Osteoblast (primary cell): Measurements from ENCODE around the gene CELSR1. TPM values are rescaled to one million over a fixed set of nuclear protein-coding genes. Genes with fewer than 3 reads are reported as not detected.
A peak's percentile ranks its signal among the peaks of the same experiment; 100 is the strongest.

Experiments
- DNase-seq: peaks from one replicate; pipeline ENCODE4 v3.0.0; 2011; ENCODE audit warnings: low spot score, mixed read lengths; ENCODE audit not compliant: insufficient read length; ENCODE audit errors: missing footprints
- H2AFZ ChIP-seq: 2 replicates; pipeline ENCODE4 v1.6.0; 2011; ENCODE audit warnings: mild to moderate bottlenecking, low read length
- H3K27ac ChIP-seq: 2 replicates; pipeline ENCODE4 v1.5.1; 2011; ENCODE audit warnings: mild to moderate bottlenecking, low read depth, low read length, moderate library complexity
- H3K27me3 ChIP-seq: 2 replicates; pipeline ENCODE4 v1.6.0; 2012; ENCODE audit warnings: mild to moderate bottlenecking, control low read depth, inconsistent platforms, low read length, moderate library complexity; ENCODE audit not compliant: insufficient read depth
- H3K36me3 ChIP-seq: 2 replicates; pipeline ENCODE4 v1.5.1; 2011; ENCODE audit warnings: mild to moderate bottlenecking, low read length, control low read depth, moderate library complexity; ENCODE audit not compliant: insufficient read depth
- H3K4me1 ChIP-seq: 2 replicates; pipeline ENCODE4 v1.5.1; 2011; ENCODE audit warnings: mild to moderate bottlenecking, low read length, control low read depth, moderate library complexity; ENCODE audit not compliant: insufficient read depth
- H3K4me2 ChIP-seq: 2 replicates; pipeline ENCODE4 v1.6.0; 2011; ENCODE audit warnings: mild to moderate bottlenecking, low read length; ENCODE audit not compliant: insufficient read depth
- H3K4me3 ChIP-seq: fragments of 200-600 bp; sonication (generic); 3 replicates; pipeline ENCODE4 v1.5.1; 2012; ENCODE audit warnings: mild to moderate bottlenecking, low read length, inconsistent platforms; ENCODE audit not compliant: insufficient read depth
- H3K79me2 ChIP-seq: 2 replicates; pipeline ENCODE4 v1.6.0; 2012; ENCODE audit warnings: mild to moderate bottlenecking, low read length, control low read depth, inconsistent platforms; ENCODE audit not compliant: insufficient read depth
- H3K9me3 ChIP-seq: 2 replicates; pipeline ENCODE4 v1.5.1; 2011; ENCODE audit warnings: low read depth, low read length, control low read depth
- H4K20me1 ChIP-seq: 2 replicates; pipeline ENCODE4 v1.6.0; 2012; ENCODE audit warnings: mild to moderate bottlenecking, low read length, control low read depth; ENCODE audit not compliant: insufficient read depth
- CTCF ChIP-seq: IDR thresholded peaks from 2 replicates; pipeline ENCODE4 v1.5.1; 2011; ENCODE audit warnings: mild to moderate bottlenecking, low read depth, low read length, moderate library complexity; ENCODE audit errors: extremely low read depth
- total RNA-seq: library from RNA; depleted of rRNA; stranded (reverse); fragments of >200 nt; gene quantifications from 2 replicates; pipeline ENCODE4 v1.2.3, GENCODE V29; 2012

CELSR1 gene
- total RNA-seq, 1 donor = 3.6 TPM

- Histone ChIP-seq H3K27me3 (no peaks in the 10 kb centered on the region), H3K4me1 (peaks cover 10% of the 10 kb centered on the region), H2AFZ (no peak overlapping the region), H3K27ac (no peak overlapping the region), H3K4me3 (no peak overlapping the region), H3K36me3 (no peaks in the 10 kb centered on the region), H3K4me2 (peak overlapping the region; percentile 56), H3K9me3 (no peaks in the 10 kb centered on the region), H3K79me2 (no peaks in the 10 kb centered on the region), H4K20me1 (no peaks in the 10 kb centered on the region)
- TF ChIP-seq CTCF = no peak
- peak; percentile 31 for DNase-seq
Measured at GRCh38 chr22:46499805-46500189, 37.6 kb downstream of the CELSR1 start.

GRCh38 chr22:46491946-46492345 lies 45.5 kb downstream of the CELSR1 start:
- H3K36me3 ChIP-seq = no peaks in the 10 kb centered on the region
- no peak for TF ChIP-seq CTCF
- H4K20me1 ChIP-seq = no peaks in the 10 kb centered on the region
- no peaks in the 10 kb centered on the region for H3K9me3 ChIP-seq
- no peak overlapping the region for H3K4me2 ChIP-seq
- no peak overlapping the region for H3K27ac ChIP-seq
- H3K4me3 ChIP-seq = no peak overlapping the region
- H3K4me1 ChIP-seq = no peaks in the 10 kb centered on the region
- H2AFZ ChIP-seq = no peak overlapping the region
- H3K79me2 ChIP-seq = no peaks in the 10 kb centered on the region
- peaks cover 4% of the 10 kb centered on the region for H3K27me3 ChIP-seq
- peak; percentile 58 for DNase-seq

- Histone ChIP-seq H2AFZ (no peak overlapping the region), H3K9me3 (no peaks in the 10 kb centered on the region), H3K36me3 (no peaks in the 10 kb centered on the region), H3K27ac (no peak overlapping the region), H4K20me1 (no peaks in the 10 kb centered on the region), H3K4me1 (no peaks in the 10 kb centered on the region), H3K4me3 (no peak overlapping the region), H3K79me2 (no peaks in the 10 kb centered on the region), H3K4me2 (no peak overlapping the region), H3K27me3 (peaks cover 4% of the 10 kb centered on the region)
- DNase-seq = no peak
- no peak for TF ChIP-seq CTCF
Measured at GRCh38 chr22:46490538-46490937, 46.9 kb downstream of the CELSR1 start.

- no peaks in the 10 kb centered on the region for H3K27me3 ChIP-seq
- H3K27ac ChIP-seq = no peak overlapping the region
- H3K4me3 ChIP-seq = no peak overlapping the region
- no peaks in the 10 kb centered on the region for H3K36me3 ChIP-seq
- no peaks in the 10 kb centered on the region for H3K4me1 ChIP-seq
- TF ChIP-seq CTCF = no peak
- no peaks in the 10 kb centered on the region for H3K79me2 ChIP-seq
- no peaks in the 10 kb centered on the region for H3K9me3 ChIP-seq
- no peak overlapping the region for H3K4me2 ChIP-seq
- no peaks in the 10 kb centered on the region for H4K20me1 ChIP-seq
- peak; percentile 69 for DNase-seq
- no peak overlapping the region for H2AFZ ChIP-seq
Measured at GRCh38 chr22:46486996-46487717, 50.3 kb downstream of the CELSR1 start.
